8988T (cell line): Measurements from ENCODE around the gene ARHGAP10.
"Not testable (repeated sequence)": the region's sequence is repeated elsewhere in the genome, so short reads cannot be mapped to it uniquely, and the experiment has no call there.

Source experiments
- DNase-seq: peaks from one replicate; pipeline ENCODE4 v3.0.0; 2011

Gene ARHGAP10

DNA sequence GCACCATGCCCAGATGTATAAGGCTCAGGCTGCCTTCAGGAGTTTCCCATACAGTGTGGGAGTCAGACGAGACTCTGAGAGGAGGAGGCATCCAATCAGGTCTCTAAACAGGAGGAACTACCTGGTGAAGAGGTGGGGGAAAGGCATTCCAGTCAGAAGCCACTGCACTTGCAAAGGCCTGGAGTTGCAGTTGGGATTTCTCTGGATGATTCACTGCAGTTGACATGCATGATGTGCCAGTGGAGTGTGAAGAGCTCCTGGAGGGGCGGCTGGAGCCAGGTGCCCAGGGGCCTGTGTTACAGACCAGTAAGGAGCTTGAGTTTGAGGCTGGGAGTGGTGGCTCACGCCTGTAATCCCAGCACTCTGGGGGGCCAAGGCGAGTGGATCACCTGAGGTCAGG lies 339.1 kb downstream of the ARHGAP10 start:
- DNase-seq, result no peak

GRCh38 chr4:148072789-148073188 lies 340.9 kb downstream of the ARHGAP10 start:
- no peak for DNase-seq

- DNase-seq, result no peak
Measured at GRCh38 chr4:148073349-148073748, 341.5 kb downstream of the ARHGAP10 start.

DNA sequence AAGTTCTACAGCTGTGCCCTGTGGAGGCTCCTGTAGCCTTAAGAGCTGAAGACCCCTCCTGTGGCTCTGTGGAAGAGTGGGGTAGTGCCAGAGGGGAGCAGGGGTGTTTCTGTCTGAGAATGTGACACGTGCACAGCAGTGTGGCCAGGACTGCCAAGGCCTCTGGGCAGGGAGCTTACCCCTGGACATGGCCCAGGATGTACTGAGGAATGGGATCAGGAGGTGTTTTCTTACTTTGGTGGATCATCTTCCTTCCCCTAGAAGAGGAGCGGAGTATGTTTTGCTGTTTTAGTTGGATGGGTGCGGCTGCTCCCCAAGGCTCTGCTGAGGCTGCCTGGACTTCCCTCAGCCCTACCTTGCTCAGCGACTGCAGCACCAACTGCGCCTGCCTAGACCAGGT lies 342.6 kb downstream of the ARHGAP10 start:
- no peak for DNase-seq

DNA sequence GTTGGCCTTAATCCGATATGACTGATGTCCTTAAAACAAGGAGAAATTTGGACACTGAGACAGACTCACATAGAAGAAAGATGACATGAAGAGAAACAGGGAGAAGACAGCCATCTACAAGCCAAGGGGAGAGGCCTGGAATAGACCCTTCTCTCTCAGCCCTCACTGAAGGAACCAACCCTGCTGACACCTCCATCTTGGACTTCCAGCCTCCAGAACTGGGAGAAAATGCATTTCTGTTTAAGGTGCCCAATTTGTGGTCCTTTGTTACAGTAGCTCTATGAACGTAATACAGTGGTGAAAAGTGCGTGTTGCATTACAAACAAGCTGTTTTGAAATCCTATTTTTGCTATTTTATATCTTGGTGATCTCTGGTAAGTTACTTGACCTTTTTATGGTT lies 343.6 kb downstream of the ARHGAP10 start:
- no peak for DNase-seq

GRCh38 chr4:148076964-148077363 lies 345.1 kb downstream of the ARHGAP10 start:
- DNase-seq, result no peak

- no peak for DNase-seq
Measured at GRCh38 chr4:148077581-148077980, 345.7 kb downstream of the ARHGAP10 start.

DNA sequence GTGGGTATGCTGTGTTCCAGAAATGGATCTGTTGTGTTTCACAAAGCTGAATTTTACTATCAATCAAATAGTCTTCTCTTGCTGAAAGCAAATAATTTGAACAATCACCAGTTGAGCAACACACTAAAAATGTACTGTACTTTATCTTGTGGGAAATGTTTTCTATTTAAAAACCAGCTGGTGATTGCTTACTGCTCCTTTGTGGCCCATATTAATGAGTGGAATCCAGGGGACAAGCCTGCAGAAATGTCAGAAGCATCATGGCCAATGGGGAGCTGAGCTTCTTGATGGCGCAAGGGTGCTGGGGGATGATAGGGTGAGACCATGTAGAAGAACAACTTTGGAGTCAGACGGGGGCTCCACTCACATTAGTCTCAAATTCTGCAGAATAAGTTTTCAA lies 346.2 kb downstream of the ARHGAP10 start:
- no peak for DNase-seq

- DNase-seq, result no peak
Measured at GRCh38 chr4:148079961-148080360, 348.1 kb downstream of the ARHGAP10 start.

DNA sequence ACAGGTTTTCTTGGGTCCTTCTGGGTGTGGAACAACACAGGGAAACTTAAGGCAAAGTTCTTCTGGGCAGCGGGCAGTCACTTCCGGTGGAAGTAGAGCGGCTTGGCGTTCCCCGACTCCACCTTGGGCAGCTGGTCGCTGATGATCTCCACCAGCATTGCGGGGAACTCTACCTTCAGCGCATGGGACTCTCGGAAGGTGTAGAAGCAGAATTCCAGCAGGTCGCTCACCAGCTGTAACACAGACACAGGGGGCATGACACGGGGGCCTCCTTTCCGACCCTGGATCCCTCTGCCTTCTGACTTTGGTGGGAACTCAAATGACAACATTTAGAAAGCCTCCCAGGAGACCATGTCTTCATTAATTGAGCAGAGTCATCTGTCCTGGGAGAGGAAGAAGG lies 349.4 kb downstream of the ARHGAP10 start:
- no peak for DNase-seq

GRCh38 chr4:148081745-148082144 lies 349.9 kb downstream of the ARHGAP10 start:
- DNase-seq, result no peak

DNA sequence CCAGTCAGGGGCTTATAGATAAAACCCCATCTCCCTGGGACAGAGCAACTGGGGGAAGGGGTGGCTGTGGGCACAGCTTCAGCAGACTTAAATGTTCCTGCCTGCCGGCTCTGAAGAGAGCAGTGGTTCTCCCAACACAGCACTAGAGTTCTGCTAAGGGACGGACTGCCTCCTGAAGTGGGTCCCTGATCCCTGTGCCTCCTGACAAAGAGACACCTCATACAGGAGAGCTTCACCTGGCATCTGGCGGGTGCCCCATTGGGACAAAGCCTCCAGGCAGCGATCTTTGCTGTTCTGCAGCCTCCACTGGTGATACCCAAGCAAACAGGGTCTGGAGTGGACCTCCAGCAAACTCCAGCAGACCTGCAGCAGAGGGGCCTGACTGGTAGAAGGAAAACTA lies 351.2 kb downstream of the ARHGAP10 start:
- not testable (repeated sequence) for DNase-seq

GRCh38 chr4:148089624-148090023 lies 357.7 kb downstream of the ARHGAP10 start:
- DNase-seq, result no peak

DNA sequence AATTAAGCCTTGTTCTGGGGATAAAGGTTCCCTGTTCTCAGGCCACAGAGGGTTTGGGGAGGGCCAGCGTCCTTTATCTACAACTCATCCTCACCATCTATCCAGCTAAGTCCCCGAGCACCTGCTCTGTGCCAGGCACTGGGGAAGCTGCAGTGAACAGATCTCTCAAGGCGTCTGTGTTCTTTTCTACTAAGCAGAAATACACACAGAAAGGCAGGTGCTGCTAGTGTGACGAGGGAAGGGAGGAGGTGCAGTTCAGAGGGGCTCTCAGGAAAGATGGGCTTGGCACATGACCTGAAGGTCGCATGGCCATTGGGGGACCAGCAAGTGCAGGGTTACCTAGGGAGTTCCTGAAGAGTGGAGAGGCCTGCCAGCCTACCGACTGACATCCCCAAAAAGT lies 358.1 kb downstream of the ARHGAP10 start:
- no peak for DNase-seq

GRCh38 chr4:148090503-148091476 lies 358.9 kb downstream of the ARHGAP10 start:
- no peak for DNase-seq

- DNase-seq, result no peak
Measured at GRCh38 chr4:148091896-148092295, 360.0 kb downstream of the ARHGAP10 start.

DNA sequence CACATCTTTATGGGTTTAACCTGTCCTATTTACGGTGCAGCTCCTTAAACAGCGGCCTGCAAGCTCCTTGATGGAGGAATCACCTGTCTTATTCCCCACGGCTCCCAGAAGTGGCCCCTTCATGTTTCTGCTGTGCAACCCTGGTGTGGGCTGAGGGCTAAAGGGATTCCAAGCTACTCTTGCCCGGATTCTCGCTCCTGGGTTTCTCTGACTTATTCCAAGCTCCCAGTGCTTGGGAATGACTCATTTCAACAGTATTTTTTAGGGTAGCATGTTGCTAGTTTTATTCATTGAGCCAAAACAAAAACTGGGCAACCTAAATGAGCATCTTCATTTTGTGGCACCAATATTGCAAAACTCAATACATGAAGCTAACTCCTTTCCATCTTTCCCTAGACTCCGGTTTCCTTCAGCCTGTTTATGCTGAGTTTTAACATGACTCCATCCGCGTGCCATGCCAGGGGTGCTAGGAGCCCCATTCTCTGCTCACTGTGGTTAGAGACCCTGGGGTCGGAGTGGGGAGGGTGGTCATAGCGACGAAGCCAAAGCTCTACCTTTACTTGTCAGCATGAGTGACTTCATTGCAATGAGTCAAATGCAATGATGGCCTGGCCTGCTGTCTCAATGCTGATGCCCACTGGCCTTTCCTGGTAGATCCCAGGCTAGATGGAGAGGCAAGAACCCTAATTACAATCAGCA lies 360.6 kb downstream of the ARHGAP10 start:
- DNase-seq, result no peak

- DNase-seq, result no peak
Measured at GRCh38 chr4:148093065-148093464, 361.2 kb downstream of the ARHGAP10 start.

DNA sequence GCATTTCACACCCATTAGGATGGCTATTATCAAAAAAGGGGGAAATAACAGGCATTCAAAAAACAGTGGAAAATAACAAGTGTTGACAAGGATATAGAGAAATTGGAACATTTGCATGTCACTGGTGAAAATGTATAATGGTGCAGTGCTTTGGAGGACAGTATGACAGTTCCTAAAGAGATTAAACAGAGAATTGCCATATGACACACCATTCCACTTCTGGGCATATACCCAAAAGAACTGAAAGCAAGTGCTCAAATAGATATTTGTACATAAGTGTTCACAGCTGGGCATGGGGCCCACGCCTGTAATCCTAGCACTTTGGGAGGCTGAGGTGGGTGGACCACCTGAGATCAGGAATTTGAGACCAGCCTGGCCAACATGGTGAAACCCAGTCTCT lies 362.3 kb downstream of the ARHGAP10 start:
- DNase-seq, result no peak

GRCh38 chr4:148095346-148095923 lies 363.5 kb downstream of the ARHGAP10 start:
- no peak for DNase-seq

DNA sequence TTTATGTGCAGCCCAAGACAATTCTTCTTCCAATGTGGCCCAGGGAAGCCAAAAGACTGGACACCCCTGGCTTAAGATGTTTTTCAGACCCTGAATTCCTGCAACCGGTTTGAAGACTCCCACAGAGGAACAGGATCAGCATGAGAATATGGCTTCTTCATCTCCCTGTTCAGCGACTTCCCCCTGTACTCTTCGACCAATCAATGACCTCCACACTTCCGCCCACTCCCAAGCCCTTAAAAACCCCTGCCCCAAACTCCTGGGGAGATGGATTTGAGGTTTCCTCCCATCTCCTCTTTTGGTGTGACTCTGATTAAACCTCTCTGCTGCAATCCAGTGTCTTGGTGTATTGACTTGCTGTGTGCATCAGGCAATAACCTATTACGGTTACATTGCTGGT lies 365.9 kb downstream of the ARHGAP10 start:
- DNase-seq, result no peak

GRCh38 chr4:148101235-148101634 lies 369.3 kb downstream of the ARHGAP10 start:
- no peak for DNase-seq

DNA sequence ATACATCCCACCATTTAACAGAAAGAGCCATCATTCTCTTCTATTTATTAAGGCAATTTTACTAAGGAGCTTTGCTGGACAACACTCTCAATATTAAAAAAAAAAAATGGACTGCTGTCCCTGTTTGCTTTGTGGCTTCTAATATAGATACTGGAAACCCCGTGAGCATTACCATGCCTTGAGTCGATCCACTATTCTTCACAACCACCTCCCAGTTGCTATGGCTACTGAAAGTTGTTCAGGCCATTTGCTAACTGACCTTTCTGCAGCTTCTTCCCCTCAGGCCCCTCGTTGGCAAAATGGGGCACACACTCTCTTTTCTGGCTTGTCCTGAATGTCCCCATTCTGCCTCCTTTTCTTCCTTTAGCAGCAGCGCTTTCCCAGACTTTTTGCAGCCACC lies 369.9 kb downstream of the ARHGAP10 start:
- DNase-seq, result no peak
